OCI-LY1 (cell line): Measurements from ENCODE around the gene ZDHHC16.
"Not testable (repeated sequence)": the region's sequence is repeated elsewhere in the genome, so short reads cannot be mapped to it uniquely, and the experiment has no call there.

Experiments used
- H2AFZ ChIP-seq: fragments of 200-600 bp; sonication (generic), shearing (Covaris generic); 2 replicates; pipeline ENCODE4 v1.6.0; 2014; ENCODE audit warnings: antibody characterized with exemption, mild to moderate bottlenecking, low read length
- H3F3A ChIP-seq: fragments of 200-600 bp; sonication (generic), shearing (Covaris generic); 2 replicates; pipeline ENCODE4 v1.6.0; 2014; ENCODE audit warnings: mild to moderate bottlenecking, antibody characterized with exemption, low read length, moderate library complexity; ENCODE audit not compliant: insufficient read depth
- H3K27ac ChIP-seq: fragments of 200-600 bp; sonication (generic); 2 replicates; pipeline ENCODE4 v1.5.1; 2014; ENCODE audit warnings: low read length, mixed run types, mild to moderate bottlenecking, low read depth; ENCODE audit not compliant: poor library complexity, severe bottlenecking
- H3K27me3 ChIP-seq: fragments of 200-600 bp; sonication (generic); 2 replicates; pipeline ENCODE4 v1.6.0; 2014; ENCODE audit warnings: antibody characterized with exemption, mild to moderate bottlenecking, low read length, moderate library complexity; ENCODE audit not compliant: insufficient read depth
- H3K36me3 ChIP-seq: fragments of 200-600 bp; sonication (generic); 2 replicates; pipeline ENCODE4 v1.6.1; 2014; ENCODE audit warnings: mild to moderate bottlenecking, antibody characterized with exemption, low read length, moderate library complexity, mixed read lengths; ENCODE audit not compliant: insufficient read depth
- H3K4me1 ChIP-seq: fragments of 200-600 bp; sonication (generic); 2 replicates; pipeline ENCODE4 v1.5.1; 2014; ENCODE audit warnings: mild to moderate bottlenecking, low read length, moderate library complexity; ENCODE audit not compliant: insufficient read depth, severe bottlenecking
- H3K4me2 ChIP-seq: fragments of 200-600 bp; sonication (generic), shearing (Covaris generic); 2 replicates; pipeline ENCODE4 v1.6.1; 2014; ENCODE audit warnings: low read length
- H3K4me3 ChIP-seq: fragments of 200-600 bp; sonication (generic); 2 replicates; pipeline ENCODE4 v1.5.1; 2014; ENCODE audit warnings: low read length, low read depth, mild to moderate bottlenecking, mixed read lengths; ENCODE audit not compliant: poor library complexity, severe bottlenecking
- H3K79me2 ChIP-seq: fragments of 200-600 bp; shearing (Covaris generic); 2 replicates; pipeline ENCODE4 v1.6.1; 2016; ENCODE audit warnings: mixed run types, low read length, mixed read lengths; ENCODE audit not compliant: insufficient read depth
- H3K9ac ChIP-seq: fragments of 200-600 bp; sonication (generic), shearing (Covaris generic); 2 replicates; pipeline ENCODE4 v1.6.1; 2014; ENCODE audit warnings: mild to moderate bottlenecking, low read length, mixed read lengths
- H3K9me2 ChIP-seq: fragments of 200-600 bp; sonication (generic), shearing (Covaris generic); 2 replicates; pipeline ENCODE4 v1.6.1; 2014; ENCODE audit warnings: low read depth, mild to moderate bottlenecking, low read length, mixed read lengths
- H3K9me3 ChIP-seq: fragments of 200-600 bp; shearing (Covaris generic); 2 replicates; pipeline ENCODE4 v1.6.1; 2014; ENCODE audit warnings: low read length, mixed read lengths
- H4K20me1 ChIP-seq: fragments of 200-600 bp; sonication (generic), shearing (Covaris generic); 2 replicates; pipeline ENCODE4 v1.6.0; 2016; ENCODE audit warnings: mild to moderate bottlenecking, low read length; ENCODE audit not compliant: insufficient read depth
- EZH2 ChIP-seq: fragments of 200-600 bp; sonication (generic), shearing (Covaris generic); IDR thresholded peaks from 2 replicates; pipeline ENCODE4 v1.8.0; 2017; ENCODE audit warnings: borderline replicate concordance, mixed run types, mild to moderate bottlenecking, antibody characterized with exemption, low read length, moderate library complexity, mixed read lengths
- TF ChIP-seq, protein P1 (sequence below): fragments of 200-600 bp; sonication (generic), shearing (Covaris generic); IDR thresholded peaks from 2 replicates; pipeline ENCODE4 v1.5.1; 2017; ENCODE audit warnings: mild to moderate bottlenecking, antibody characterized with exemption, low read length, moderate library complexity, mixed read lengths

The ZDHHC16 gene

GRCh38 chr10:97474918-97475317 is 28.9 kb downstream of the ZDHHC16 start:
- no peaks in the 10 kb centered on the region for H3K9me2 ChIP-seq
- H3K27me3 ChIP-seq, result no peaks in the 10 kb centered on the region
- H3K4me2 ChIP-seq, result no peak overlapping the region
- H3K79me2 ChIP-seq, result no peaks in the 10 kb centered on the region
- H3K9ac ChIP-seq, result no peak overlapping the region
- no peaks in the 10 kb centered on the region for H4K20me1 ChIP-seq
- no peak overlapping the region for H3K27ac ChIP-seq
- H3K36me3 ChIP-seq, result peaks cover 70% of the 10 kb centered on the region
- H2AFZ ChIP-seq, result no peak overlapping the region
- H3K4me1 ChIP-seq, result no peaks in the 10 kb centered on the region
- H3K9me3 ChIP-seq, result no peaks in the 10 kb centered on the region
- H3F3A ChIP-seq, result no peaks in the 10 kb centered on the region
- H3K4me3 ChIP-seq, result no peak overlapping the region
- no peak for TF ChIP-seq EZH2
- TF ChIP-seq, protein P1, sequence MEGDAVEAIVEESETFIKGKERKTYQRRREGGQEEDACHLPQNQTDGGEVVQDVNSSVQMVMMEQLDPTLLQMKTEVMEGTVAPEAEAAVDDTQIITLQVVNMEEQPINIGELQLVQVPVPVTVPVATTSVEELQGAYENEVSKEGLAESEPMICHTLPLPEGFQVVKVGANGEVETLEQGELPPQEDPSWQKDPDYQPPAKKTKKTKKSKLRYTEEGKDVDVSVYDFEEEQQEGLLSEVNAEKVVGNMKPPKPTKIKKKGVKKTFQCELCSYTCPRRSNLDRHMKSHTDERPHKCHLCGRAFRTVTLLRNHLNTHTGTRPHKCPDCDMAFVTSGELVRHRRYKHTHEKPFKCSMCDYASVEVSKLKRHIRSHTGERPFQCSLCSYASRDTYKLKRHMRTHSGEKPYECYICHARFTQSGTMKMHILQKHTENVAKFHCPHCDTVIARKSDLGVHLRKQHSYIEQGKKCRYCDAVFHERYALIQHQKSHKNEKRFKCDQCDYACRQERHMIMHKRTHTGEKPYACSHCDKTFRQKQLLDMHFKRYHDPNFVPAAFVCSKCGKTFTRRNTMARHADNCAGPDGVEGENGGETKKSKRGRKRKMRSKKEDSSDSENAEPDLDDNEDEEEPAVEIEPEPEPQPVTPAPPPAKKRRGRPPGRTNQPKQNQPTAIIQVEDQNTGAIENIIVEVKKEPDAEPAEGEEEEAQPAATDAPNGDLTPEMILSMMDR, result no peak

DNA sequence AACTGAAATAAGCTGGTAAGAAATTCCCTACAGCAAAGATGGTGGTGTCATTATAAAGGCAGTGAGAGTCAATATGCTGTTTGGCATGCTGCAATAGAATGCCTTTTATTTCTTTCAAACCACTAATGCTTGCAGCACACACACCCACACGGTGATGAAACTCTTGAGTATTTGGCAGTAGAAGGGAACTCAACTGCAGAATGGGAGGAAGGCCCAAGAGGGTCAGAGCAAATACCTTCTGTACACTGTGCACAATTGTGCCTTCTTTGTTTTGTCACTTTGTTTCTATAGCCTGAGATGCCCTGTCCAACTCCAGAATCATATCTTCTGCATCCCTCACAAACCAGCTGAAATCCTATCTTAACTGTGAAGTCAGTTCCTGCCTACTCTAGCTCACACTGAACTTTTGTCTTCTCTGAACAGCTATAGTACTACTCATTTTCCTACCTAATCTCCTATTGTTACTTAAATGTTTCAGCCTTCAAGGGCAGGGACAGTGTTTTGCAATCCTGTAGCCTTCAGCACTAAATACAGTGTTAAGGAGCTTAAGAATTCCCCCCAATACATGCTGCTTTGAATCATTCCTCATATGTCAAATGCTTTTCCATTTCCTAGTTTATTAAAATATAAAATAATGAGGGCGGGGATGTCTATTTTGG is 30.1 kb downstream of the ZDHHC16 start:
- no peaks in the 10 kb centered on the region for H3K79me2 ChIP-seq
- H3K4me3 ChIP-seq, result no peak overlapping the region
- no peak overlapping the region for H3K9ac ChIP-seq
- no peaks in the 10 kb centered on the region for H3K9me2 ChIP-seq
- H3K4me1 ChIP-seq, result no peaks in the 10 kb centered on the region
- peaks cover 72% of the 10 kb centered on the region for H3K36me3 ChIP-seq
- no peak overlapping the region for H2AFZ ChIP-seq
- no peaks in the 10 kb centered on the region for H3F3A ChIP-seq
- no peak for TF ChIP-seq EZH2
- H4K20me1 ChIP-seq, result no peaks in the 10 kb centered on the region
- H3K9me3 ChIP-seq, result no peaks in the 10 kb centered on the region
- H3K4me2 ChIP-seq, result no peak overlapping the region
- no peak overlapping the region for H3K27ac ChIP-seq
- no peaks in the 10 kb centered on the region for H3K27me3 ChIP-seq

GRCh38 chr10:97479410-97479809 is 33.4 kb downstream of the ZDHHC16 start:
- H3K4me1 ChIP-seq, H4K20me1 ChIP-seq, H3K79me2 ChIP-seq, H3K4me2 ChIP-seq, H3K27me3 ChIP-seq, H3K27ac ChIP-seq, H3K4me3 ChIP-seq, H3K9ac ChIP-seq, H3K9me3 ChIP-seq, H3F3A ChIP-seq, H2AFZ ChIP-seq, H3K9me2 ChIP-seq: not testable (repeated sequence)
- peaks cover 58% of the 10 kb centered on the region for H3K36me3 ChIP-seq

DNA sequence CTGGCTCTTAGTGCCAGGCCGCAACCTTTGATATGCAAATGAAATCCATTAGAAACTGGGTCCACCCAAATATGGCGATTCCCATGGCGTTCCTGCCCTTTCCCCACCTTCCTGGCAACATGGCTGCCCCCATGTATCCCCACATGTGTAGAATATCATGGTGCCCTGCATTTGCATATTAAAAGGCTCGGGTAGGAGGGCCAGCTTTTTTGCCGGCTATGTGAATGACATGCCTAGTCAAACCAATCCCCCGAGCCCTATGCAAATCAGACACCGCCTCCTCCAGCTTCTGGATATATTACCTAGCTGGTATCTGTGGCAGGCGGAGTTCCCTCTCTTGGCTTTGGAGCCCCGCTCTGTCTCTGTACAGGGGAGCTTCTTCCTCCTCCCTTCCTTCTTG is 34.0 kb downstream of the ZDHHC16 start:
- Histone ChIP-seq H3K27me3 (no peaks in the 10 kb centered on the region), H3K79me2 (no peaks in the 10 kb centered on the region), H3K36me3 (peaks cover 53% of the 10 kb centered on the region), H3K9me3 (no peaks in the 10 kb centered on the region), H3K27ac (no peak overlapping the region), H3K4me1 (no peaks in the 10 kb centered on the region), H3K9ac (no peak overlapping the region), H4K20me1 (no peaks in the 10 kb centered on the region), H3F3A (no peaks in the 10 kb centered on the region), H3K9me2 (no peaks in the 10 kb centered on the region), H3K4me3 (no peak overlapping the region), H3K4me2 (no peak overlapping the region), H2AFZ (no peak overlapping the region)
- TF ChIP-seq, protein P1, result no peak
- TF ChIP-seq EZH2, result no peak
